HepG2 (cell line): Measurements from ENCODE around the gene AP3D1. TPM values are rescaled to one million over a fixed set of nuclear protein-coding genes. Genes with fewer than 3 reads are reported as not detected.

Source experiments
- ERF ChIP-seq: IDR thresholded peaks from 2 replicates; pipeline ENCODE4 v1.6.1; 2018; ENCODE audit warnings: missing biosample characterization, missing genetic modification reagents
- FOXO4 ChIP-seq: sonication (generic); formaldehyde crosslinking; conservative IDR thresholded peaks from 2 replicates; pipeline ENCODE4 v1.8.1; 2023; ENCODE audit warnings: missing genetic modification reagents
- GPBP1L1 ChIP-seq: sonication (generic); formaldehyde crosslinking; IDR thresholded peaks from 2 replicates; pipeline ENCODE4 v1.5.0; 2020; ENCODE audit warnings: mild to moderate bottlenecking, missing genetic modification reagents
- HNF4A ChIP-seq: sonication (generic); formaldehyde crosslinking; IDR thresholded peaks from 2 replicates; pipeline ENCODE4 v1.4.0; 2020; ENCODE audit warnings: missing genetic modification reagents
- MAZ ChIP-seq, 2 experiments: sonication (generic) in 1 of 2; formaldehyde crosslinking in 1 of 2; IDR thresholded peaks; 2 replicates each; pipeline versions ENCODE4 v1.5.0 to v1.6.1; 2012 to 2020; ENCODE audit warnings: low read depth in 2 of 2, mild to moderate bottlenecking in 2 of 2, borderline replicate concordance in 1 of 2, improper control_type of control experiment in 1 of 2, low read length in 1 of 2, missing genetic modification reagents in 1 of 2, moderate library complexity in 1 of 2
- MTF1 ChIP-seq: sonication (generic); formaldehyde crosslinking; IDR thresholded peaks from 2 replicates; pipeline ENCODE4 v1.5.0; 2020; ENCODE audit warnings: missing genetic modification reagents
- NFYC ChIP-seq: IDR thresholded peaks from 2 replicates; pipeline ENCODE4 v1.6.1; 2016; ENCODE audit warnings: missing genetic modification reagents, missing compliant biosample characterization
- NR1H2 ChIP-seq: sonication (generic); formaldehyde crosslinking; IDR thresholded peaks from 2 replicates; pipeline ENCODE4 v1.8.1; 2022; ENCODE audit warnings: low read depth, missing genetic modification reagents, borderline replicate concordance
- POGK ChIP-seq: sonication (generic); formaldehyde crosslinking; conservative IDR thresholded peaks from 2 replicates; pipeline ENCODE4 v1.8.0; 2022; ENCODE audit warnings: mild to moderate bottlenecking, moderate library complexity, missing genetic modification reagents
- SIX1 ChIP-seq: sonication (generic); formaldehyde crosslinking; IDR thresholded peaks from 2 replicates; pipeline ENCODE4 v1.4.0; 2020; ENCODE audit warnings: missing genetic modification reagents, borderline replicate concordance
- SRF ChIP-seq: IDR thresholded peaks from 2 replicates; pipeline ENCODE4 v1.6.1; 2011; ENCODE audit warnings: mild to moderate bottlenecking, low read depth, low read length, moderate library complexity
- ZNF205 ChIP-seq: IDR thresholded peaks from 2 replicates; pipeline ENCODE4 v1.6.1; 2018; ENCODE audit warnings: missing biosample characterization, missing genetic modification reagents
- ZNF317 ChIP-seq: sonication (generic); formaldehyde crosslinking; IDR thresholded peaks from 2 replicates; pipeline ENCODE4 v1.5.0; 2020; ENCODE audit warnings: mild to moderate bottlenecking, missing genetic modification reagents
- ZNF451 ChIP-seq: sonication (generic); formaldehyde crosslinking; IDR thresholded peaks from 2 replicates; pipeline ENCODE4 v1.5.0; 2020; ENCODE audit warnings: mild to moderate bottlenecking, missing genetic modification reagents
- ZNF564 ChIP-seq: sonication (generic); formaldehyde crosslinking; IDR thresholded peaks from 2 replicates; pipeline ENCODE4 v1.8.1; 2023; ENCODE audit warnings: mild to moderate bottlenecking, missing genetic modification reagents
- polyA plus RNA-seq, 8 experiments: library from polyadenylated mRNA; depleted of rRNA in 3 of 8; stranded (reverse) in 7 of 8; unstranded in 1 of 8; fragments of >200 nt; fragmentation: Illumina TruSeq in 4 of 8; extraction: Trizol in 4 of 8; gene quantifications; 2 replicates each; pipeline versions ENCODE4 v1.2.1 to v1.2.3, GENCODE V29; 2011 to 2016; ENCODE audit warnings: low read depth in 4 of 8, missing spikeins in 1 of 8, mixed read lengths in 1 of 8; ENCODE audit not compliant: insufficient read depth in 1 of 8
- total RNA-seq, 5 experiments: library from RNA; depleted of rRNA; stranded (reverse); fragments of >200 nt; fragmentation: Illumina TruSeq; extraction: Trizol; gene quantifications; 2 replicates each; pipeline ENCODE4 v1.2.3, GENCODE V29; 2016; ENCODE audit warnings: low read depth in 1 of 5
- TF ChIP-seq, protein P1 (sequence below): IDR thresholded peaks from 2 replicates; pipeline ENCODE4 v1.6.1; 2016
- TF ChIP-seq, protein P2 (sequence below): sonication (generic); formaldehyde crosslinking; IDR thresholded peaks from 2 replicates; pipeline ENCODE4 v1.9.0; 2022; ENCODE audit warnings: low read depth, missing genetic modification reagents
- TF ChIP-seq, protein P3 (sequence below): sonication (generic); formaldehyde crosslinking; IDR thresholded peaks from 2 replicates; pipeline ENCODE4 v1.4.0; 2020; ENCODE audit warnings: mild to moderate bottlenecking, missing genetic modification reagents

Gene AP3D1
- total and polyA plus RNA-seq, 2 of the 13 experiments (the other 11 are each of a cell fraction or from before 2014, with no cell fraction given): 68.0 to 82.6 TPM

GRCh38 chr19:2050991-2051772, 100.2 kb downstream of the AP3D1 start, which contains the start of gene MKNK2 (continued):
- TF ChIP-seq ERF (CRISPR knock-in tag) (peak; percentile 78), ZNF205 (CRISPR knock-in tag) (no peak; the same call in 1 of the 2 replicates), GPBP1L1 (CRISPR knock-in tag) (no peak), SRF (no peak), SIX1 (CRISPR knock-in tag) (no peak), ZNF451 (CRISPR knock-in tag) (peak; percentile 42; the same call in 1 of the 2 replicates), FOXO4 (CRISPR knock-in tag) (no peak), HNF4A (CRISPR knock-in tag) (no peak), MAZ (IDR thresholded peaks at IDR 0.05; ENCODE audit: borderline replicate concordance, low read depth, low read length) (peak; percentile 86), MAZ (CRISPR knock-in tag; IDR thresholded peaks at IDR 0.05; ENCODE audit: low read depth) (peak; percentile 94), NR1H2 (CRISPR knock-in tag) (peak; percentile 48; the same call in 1 of the 2 replicates), ZNF317 (CRISPR knock-in tag) (no peak), NFYC (CRISPR knock-in tag) (no peak), ZNF564 (CRISPR knock-in tag) (no peak), MTF1 (CRISPR knock-in tag) (no peak), POGK (CRISPR knock-in tag) (no peak; the same call in 1 of the 2 replicates)
- TF ChIP-seq, protein P1, sequence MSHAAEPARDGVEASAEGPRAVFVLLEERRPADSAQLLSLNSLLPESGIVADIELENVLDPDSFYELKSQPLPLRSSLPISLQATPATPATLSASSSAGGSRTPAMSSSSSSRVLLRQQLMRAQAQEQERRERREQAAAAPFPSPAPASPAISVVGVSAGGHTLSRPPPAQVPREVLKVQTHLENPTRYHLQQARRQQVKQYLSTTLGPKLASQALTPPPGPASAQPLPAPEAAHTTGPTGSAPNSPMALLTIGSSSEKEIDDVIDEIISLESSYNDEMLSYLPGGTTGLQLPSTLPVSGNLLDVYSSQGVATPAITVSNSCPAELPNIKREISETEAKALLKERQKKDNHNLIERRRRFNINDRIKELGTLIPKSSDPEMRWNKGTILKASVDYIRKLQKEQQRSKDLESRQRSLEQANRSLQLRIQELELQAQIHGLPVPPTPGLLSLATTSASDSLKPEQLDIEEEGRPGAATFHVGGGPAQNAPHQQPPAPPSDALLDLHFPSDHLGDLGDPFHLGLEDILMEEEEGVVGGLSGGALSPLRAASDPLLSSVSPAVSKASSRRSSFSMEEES: no peak
- TF ChIP-seq, protein P2, sequence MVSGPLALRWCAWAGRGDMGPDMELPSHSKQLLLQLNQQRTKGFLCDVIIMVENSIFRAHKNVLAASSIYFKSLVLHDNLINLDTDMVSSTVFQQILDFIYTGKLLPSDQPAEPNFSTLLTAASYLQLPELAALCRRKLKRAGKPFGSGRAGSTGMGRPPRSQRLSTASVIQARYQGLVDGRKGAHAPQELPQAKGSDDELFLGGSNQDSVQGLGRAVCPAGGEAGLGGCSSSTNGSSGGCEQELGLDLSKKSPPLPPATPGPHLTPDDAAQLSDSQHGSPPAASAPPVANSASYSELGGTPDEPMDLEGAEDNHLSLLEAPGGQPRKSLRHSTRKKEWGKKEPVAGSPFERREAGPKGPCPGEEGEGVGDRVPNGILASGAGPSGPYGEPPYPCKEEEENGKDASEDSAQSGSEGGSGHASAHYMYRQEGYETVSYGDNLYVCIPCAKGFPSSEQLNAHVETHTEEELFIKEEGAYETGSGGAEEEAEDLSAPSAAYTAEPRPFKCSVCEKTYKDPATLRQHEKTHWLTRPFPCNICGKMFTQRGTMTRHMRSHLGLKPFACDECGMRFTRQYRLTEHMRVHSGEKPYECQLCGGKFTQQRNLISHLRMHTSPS (CRISPR knock-in tag): no peak
- TF ChIP-seq, protein P3, sequence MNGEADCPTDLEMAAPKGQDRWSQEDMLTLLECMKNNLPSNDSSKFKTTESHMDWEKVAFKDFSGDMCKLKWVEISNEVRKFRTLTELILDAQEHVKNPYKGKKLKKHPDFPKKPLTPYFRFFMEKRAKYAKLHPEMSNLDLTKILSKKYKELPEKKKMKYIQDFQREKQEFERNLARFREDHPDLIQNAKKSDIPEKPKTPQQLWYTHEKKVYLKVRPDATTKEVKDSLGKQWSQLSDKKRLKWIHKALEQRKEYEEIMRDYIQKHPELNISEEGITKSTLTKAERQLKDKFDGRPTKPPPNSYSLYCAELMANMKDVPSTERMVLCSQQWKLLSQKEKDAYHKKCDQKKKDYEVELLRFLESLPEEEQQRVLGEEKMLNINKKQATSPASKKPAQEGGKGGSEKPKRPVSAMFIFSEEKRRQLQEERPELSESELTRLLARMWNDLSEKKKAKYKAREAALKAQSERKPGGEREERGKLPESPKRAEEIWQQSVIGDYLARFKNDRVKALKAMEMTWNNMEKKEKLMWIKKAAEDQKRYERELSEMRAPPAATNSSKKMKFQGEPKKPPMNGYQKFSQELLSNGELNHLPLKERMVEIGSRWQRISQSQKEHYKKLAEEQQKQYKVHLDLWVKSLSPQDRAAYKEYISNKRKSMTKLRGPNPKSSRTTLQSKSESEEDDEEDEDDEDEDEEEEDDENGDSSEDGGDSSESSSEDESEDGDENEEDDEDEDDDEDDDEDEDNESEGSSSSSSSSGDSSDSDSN (CRISPR knock-in tag): no peak
